H1 (cell line): ENCODE measurements around the gene ADD2. TPM values are rescaled to one million over a fixed set of nuclear protein-coding genes. Genes with fewer than 3 reads are reported as not detected.

Experiments
- CTCF ChIA-PET: fragments of 300-600 bp; sonication (Branson Sonifier 250); formaldehyde crosslinking; loops from one replicate; lab custom pipeline; 2021; ENCODE audit not compliant: partially characterized antibody; lab: Charles Lee
- POLR2A ChIA-PET: fragments of 300-600 bp; sonication (Branson Sonifier 250); formaldehyde crosslinking; loops from one replicate; lab custom pipeline; 2021; ENCODE audit warnings: inconsistent platforms; ENCODE audit not compliant: partially characterized antibody; lab: Charles Lee
- DNase-seq, 2 experiments: peaks; one replicate each; pipeline versions ENCODE4 v3.0.0 to v3.0.0-alpha.2; 2010 to 2022; ENCODE audit warnings: low spot score in 2 of 2, low read depth in 1 of 2, mixed read lengths in 1 of 2
- FAIRE-seq: peaks from 2 replicates; lab custom pipeline; 2011; peaks lifted over from hg19 to GRCh38; lab: Jason Lieb, UNC
- H2AFZ ChIP-seq: 2 replicates; pipeline ENCODE4 v1.8.1; 2012; ENCODE audit warnings: low read length, inconsistent platforms
- H2AK5ac ChIP-seq: 2 replicates; pipeline ENCODE4 v1.6.1; 2013; ENCODE audit warnings: low read depth, low read length
- H2BK120ac ChIP-seq: replicated peaks from 2 replicates; pipeline ENCODE3; 2013; ENCODE audit warnings: low read depth, low read length, inconsistent platforms
- H2BK12ac ChIP-seq: 2 replicates; pipeline ENCODE4 v1.6.1; 2013; ENCODE audit warnings: low read depth, low read length
- H2BK15ac ChIP-seq: 2 replicates; pipeline ENCODE4 v1.6.1; 2013; ENCODE audit warnings: low read length
- H2BK20ac ChIP-seq: 2 replicates; pipeline ENCODE4 v1.6.1; 2013; ENCODE audit warnings: low read length
- H2BK5ac ChIP-seq: 2 replicates; pipeline ENCODE4 v1.6.1; 2013; ENCODE audit warnings: low read depth, low read length
- H3K14ac ChIP-seq: 2 replicates; pipeline ENCODE4 v1.6.1; 2013; ENCODE audit warnings: inconsistent platforms; ENCODE audit not compliant: insufficient read length
- H3K18ac ChIP-seq: 2 replicates; pipeline ENCODE4 v1.6.1; 2013; ENCODE audit warnings: low read length; ENCODE audit errors: extremely low read depth
- H3K23ac ChIP-seq: 2 replicates; pipeline ENCODE4 v1.6.1; 2013; ENCODE audit warnings: inconsistent platforms; ENCODE audit not compliant: insufficient read length
- H3K23me2 ChIP-seq: 2 replicates; pipeline ENCODE4 v1.6.1; 2013; ENCODE audit warnings: low read depth, low read length
- H3K27ac ChIP-seq: 2 replicates; pipeline ENCODE4 v1.6.1; 2011; ENCODE audit warnings: low read depth, low read length, inconsistent platforms
- H3K27me3 ChIP-seq, 4 experiments: replicated peaks in 1 of 4; 1 replicate in 1 of 4; 2 replicates in 3 of 4; pipeline versions ENCODE4 v1.6.1 to v1.8.1; 2011 to 2013; ENCODE audit warnings: low read length in 3 of 4, mild to moderate bottlenecking in 3 of 4, inconsistent platforms in 2 of 4, mixed read lengths in 2 of 4, moderate library complexity in 1 of 4; ENCODE audit not compliant: control insufficient read depth in 3 of 4, insufficient read depth in 3 of 4; ENCODE audit errors: extremely low read depth in 1 of 4
- H3K36me3 ChIP-seq, 4 experiments: 2 replicates each; pipeline versions ENCODE4 v1.6.1 to v1.8.1; 2011 to 2013; ENCODE audit warnings: mild to moderate bottlenecking in 4 of 4, low read length in 3 of 4, moderate library complexity in 2 of 4, control low read depth in 1 of 4, inconsistent platforms in 1 of 4; ENCODE audit not compliant: insufficient read depth in 4 of 4, control insufficient read depth in 2 of 4
- H3K4ac ChIP-seq: replicated peaks from 2 replicates; pipeline ENCODE3; 2013; ENCODE audit warnings: low read length, low read depth, mixed read lengths, inconsistent platforms; ENCODE audit not compliant: insufficient read length
- H3K4me1 ChIP-seq, 4 experiments: replicated peaks in 1 of 4; 1 replicate in 1 of 4; 2 replicates in 3 of 4; pipeline versions ENCODE4 v1.6.1 to v1.8.1; 2011 to 2013; ENCODE audit warnings: low read length in 3 of 4, inconsistent platforms in 2 of 4, mixed read lengths in 1 of 4; ENCODE audit not compliant: insufficient read depth in 4 of 4, control insufficient read depth in 3 of 4
- H3K4me2 ChIP-seq, 2 experiments: 2 replicates each; pipeline versions ENCODE4 v1.6.1 to v1.8.1; 2011 to 2013; ENCODE audit warnings: low read depth in 2 of 2, low read length in 2 of 2, control low read depth in 1 of 2, inconsistent platforms in 1 of 2, mild to moderate bottlenecking in 1 of 2; ENCODE audit not compliant: insufficient read depth in 1 of 2
- H3K4me3 ChIP-seq, 4 experiments: fragments of 200-600, 300-600 bp in 1 of 4; sonication (generic), shearing (Covaris generic), sonication (Bioruptor Twin) in 1 of 4; 2 replicates each; pipeline versions ENCODE4 v1.5.1 to v1.8.1; 2011 to 2016; ENCODE audit warnings: low read length in 4 of 4, low read depth in 3 of 4, control low read depth in 2 of 4, inconsistent platforms in 2 of 4, mild to moderate bottlenecking in 2 of 4, mixed read lengths in 1 of 4, moderate library complexity in 1 of 4; ENCODE audit not compliant: insufficient read depth in 2 of 4; ENCODE audit errors: extremely low read depth in 1 of 4
- H3K56ac ChIP-seq: replicated peaks from 2 replicates; pipeline ENCODE3; 2013; ENCODE audit warnings: low read depth, mild to moderate bottlenecking, mixed read lengths, low read length, inconsistent platforms; ENCODE audit not compliant: insufficient read length
- H3K79me1 ChIP-seq: 2 replicates; pipeline ENCODE4 v1.6.1; 2013; ENCODE audit warnings: low read depth, low read length, control low read depth
- H3K79me2 ChIP-seq, 2 experiments: 2 replicates each; pipeline versions ENCODE4 v1.6.1 to v1.8.1; 2012 to 2013; ENCODE audit warnings: low read length in 2 of 2, mild to moderate bottlenecking in 2 of 2, inconsistent platforms in 1 of 2; ENCODE audit not compliant: insufficient read depth in 2 of 2, control insufficient read depth in 1 of 2
- H3K9ac ChIP-seq, 4 experiments: replicated peaks in 1 of 4; 1 replicate in 1 of 4; 2 replicates in 3 of 4; pipeline versions ENCODE4 v1.6.1 to v1.8.1; 2011 to 2013; ENCODE audit warnings: low read depth in 3 of 4, low read length in 3 of 4, control low read depth in 2 of 4, mild to moderate bottlenecking in 2 of 4, moderate library complexity in 2 of 4, inconsistent platforms in 1 of 4; ENCODE audit errors: extremely low read depth in 1 of 4
- H3K9me3 ChIP-seq, 2 experiments: 2 replicates each; pipeline versions ENCODE4 v1.6.1 to v1.8.1; 2012 to 2013; ENCODE audit warnings: mild to moderate bottlenecking in 2 of 2, moderate library complexity in 2 of 2, control low read depth in 1 of 2, inconsistent platforms in 1 of 2, low read depth in 1 of 2, low read length in 1 of 2, mixed read lengths in 1 of 2; ENCODE audit not compliant: insufficient read depth in 2 of 2
- H4K20me1 ChIP-seq, 2 experiments: replicated peaks in 1 of 2; 2 replicates each; pipeline versions ENCODE3 to v1.8.1; 2011 to 2013; ENCODE audit warnings: inconsistent platforms in 2 of 2, low read length in 2 of 2, mild to moderate bottlenecking in 1 of 2; ENCODE audit not compliant: insufficient read depth in 2 of 2, control insufficient read depth in 1 of 2
- H4K5ac ChIP-seq: 2 replicates; pipeline ENCODE4 v1.6.1; 2013; ENCODE audit warnings: low read length, low read depth, mixed read lengths, inconsistent platforms; ENCODE audit not compliant: insufficient read length
- H4K8ac ChIP-seq: 2 replicates; pipeline ENCODE4 v1.8.0; 2013; ENCODE audit warnings: mild to moderate bottlenecking, moderate library complexity, low read length, inconsistent platforms; ENCODE audit not compliant: insufficient read depth; ENCODE audit errors: extremely low read depth
- H4K91ac ChIP-seq: replicated peaks from 2 replicates; pipeline ENCODE3; 2013; ENCODE audit warnings: low read length, mixed read lengths, inconsistent platforms; ENCODE audit not compliant: insufficient read length
- BRCA1 ChIP-seq: IDR thresholded peaks from 2 replicates; pipeline ENCODE4 v1.6.1; 2012; ENCODE audit warnings: low read depth, low read length, improper control_type of control experiment
- CBX5 ChIP-seq: fragments of 300-800, 300-1000 bp; sonication (generic); IDR thresholded peaks from 2 replicates; pipeline ENCODE4 v1.7.1; 2016; ENCODE audit warnings: antibody characterized with exemption, low read length, low read depth
- CBX8 ChIP-seq: fragments of 300-800, 300-1000 bp; sonication (generic); IDR thresholded peaks from 2 replicates; pipeline ENCODE4 v1.7.1; 2016; ENCODE audit warnings: low read depth, low read length, borderline replicate concordance
- E2F6 ChIP-seq: IDR thresholded peaks from 2 replicates; pipeline ENCODE4 v1.6.1; 2012; ENCODE audit warnings: inconsistent platforms
- EZH2 ChIP-seq: fragments of 200-600 bp; sonication (generic); IDR thresholded peaks from 2 replicates; pipeline ENCODE4 v1.7.1; 2012; ENCODE audit warnings: low read depth, mild to moderate bottlenecking, moderate library complexity, low read length, inconsistent platforms; ENCODE audit not compliant: severe bottlenecking
- FOSL1 ChIP-seq: IDR thresholded peaks from 2 replicates; pipeline ENCODE4 v1.6.1; 2011; ENCODE audit warnings: mild to moderate bottlenecking, low read depth, low read length, moderate library complexity; ENCODE audit not compliant: insufficient read depth
- MAFK ChIP-seq: IDR thresholded peaks from 2 replicates; pipeline ENCODE4 v1.6.1; 2012; ENCODE audit warnings: low read depth, mild to moderate bottlenecking, improper control_type of control experiment, low read length
- POLR2A ChIP-seq, 2 experiments: IDR thresholded peaks; 1 replicate in 1 of 2; 2 replicates in 1 of 2; pipeline ENCODE4 v1.6.1; 2011; ENCODE audit warnings: low read depth in 2 of 2, low read length in 2 of 2, mild to moderate bottlenecking in 2 of 2; ENCODE audit errors: control extremely low read depth in 1 of 2
- RXRA ChIP-seq: IDR thresholded peaks from 2 replicates; pipeline ENCODE4 v1.6.1; 2011; ENCODE audit warnings: low read depth, mild to moderate bottlenecking, low read length, moderate library complexity; ENCODE audit not compliant: insufficient read depth
- SIX5 ChIP-seq: IDR thresholded peaks from 2 replicates; pipeline ENCODE4 v1.6.1; 2011; ENCODE audit warnings: mild to moderate bottlenecking, low read depth, low read length
- TAF1 ChIP-seq: IDR thresholded peaks from 2 replicates; pipeline ENCODE4 v1.6.1; 2011; ENCODE audit warnings: mild to moderate bottlenecking, low read depth, low read length
- USF2 ChIP-seq: IDR thresholded peaks from 2 replicates; pipeline ENCODE4 v1.6.1; 2011; ENCODE audit warnings: low read length, improper control_type of control experiment
- WGBS, 2 experiments: shearing (Covaris generic) in 1 of 2; methylation state at CpG; one replicate each; pipeline versions ENCODE4 v1.1.6 to v1.1.7; 2013 to 2015; ENCODE audit warnings: low lambda C conversion rate in 2 of 2, mixed read lengths in 2 of 2, inconsistent platforms in 1 of 2, low coverage in 1 of 2, missing lambda C conversion rate in 1 of 2; ENCODE audit not compliant: insufficient replicate concordance in 2 of 2, insufficient coverage in 1 of 2, insufficient read length in 1 of 2; ENCODE audit errors: extremely low coverage in 1 of 2, missing lambda C conversion rate in 1 of 2; 5-methylcytosine and 5-hydroxymethylcytosine counted together
- polyA plus RNA-seq, 7 experiments: library from polyadenylated mRNA; depleted of rRNA in 3 of 7; stranded (reverse) in 5 of 7; unstranded in 2 of 7; fragments of >200 nt in 5 of 7; fragments of 200-250 nt in 2 of 7; gene quantifications; 1 replicate in 5 of 7; 2 replicates in 1 of 7; 4 replicates in 1 of 7; pipeline versions ENCODE4 v1.2.1 to v1.2.3, GENCODE V29; 2011 to 2013; ENCODE audit warnings: missing spikeins in 2 of 7, mixed read lengths in 2 of 7
- total RNA-seq: library from RNA; stranded (reverse); fragmentation: NEBNext Ultra II Directional; extraction: Animal tissue kit (Norgen Biotek cat#: 25700); gene quantifications from 2 replicates; pipeline ENCODE4 v1.2.1, GENCODE V29; 2021

Gene ADD2
- total and polyA plus RNA-seq, 2 of the 8 experiments (the other 6 are each of a cell fraction or from before 2014, with no cell fraction given): 58.5 to 170 TPM

- no peak overlapping the region for H2AK5ac ChIP-seq
- H3K4me3 ChIP-seq: no peak overlapping the region
- no peak overlapping the region for H3K27ac ChIP-seq
- H3K56ac ChIP-seq: no peak overlapping the region
- no peaks in the 10 kb centered on the region for H3K9me3 ChIP-seq
- H2AFZ ChIP-seq: no peak overlapping the region
- no peak overlapping the region for H3K4ac ChIP-seq
- no peak overlapping the region for H3K23ac ChIP-seq
- no peak overlapping the region for H3K18ac ChIP-seq
- 92% methylated on average over 5 of the region's 5 CpGs; no CpG with 5 or more reads in 1 of the 2 experiments for WGBS, 2 experiments
- FAIRE-seq: no peak
- H3K4me2 ChIP-seq: no peak overlapping the region
- no peaks in the 10 kb centered on the region for H3K23me2 ChIP-seq
- no peak overlapping the region for H3K14ac ChIP-seq
- no peak overlapping the region for H2BK20ac ChIP-seq
- H3K79me1 ChIP-seq: peaks cover 28% of the 10 kb centered on the region
- no peak overlapping the region for H2BK120ac ChIP-seq
- peaks cover 17 to 21% of the 10 kb centered on the region in 2 experiments for H4K20me1 ChIP-seq
- no peak overlapping the region for H2BK15ac ChIP-seq
- H3K27me3 ChIP-seq: no peaks in the 10 kb centered on the region
- ChIA-PET CTCF (interaction anchor here (0.7 to 3.8 kb wide), 2 partner anchors 56 to 57 kb away, joined by 4 to 27 read pairs; partner anchors contain the start of gene ADD2), POLR2A (interaction anchor here (1.4 kb wide), 1 partner anchor 57 kb away, joined by 3 read pairs; no protein-coding TSS in a partner anchor)
- H3K36me3 ChIP-seq: peaks cover 0 to 14% (median 5%) of the 10 kb centered on the region in 4 experiments; a peak in 6 of 8 replicates
- H2BK12ac ChIP-seq: no peak overlapping the region
- no peak overlapping the region for H4K5ac ChIP-seq
- H4K8ac ChIP-seq: no peak overlapping the region
- H3K4me1 ChIP-seq: peaks cover 0 to 48% (median 21%) of the 10 kb centered on the region in 4 experiments; a peak in 6 of 7 replicates
- H3K79me2 ChIP-seq: peaks cover 0 to 84% of the 10 kb centered on the region in 2 experiments; a peak in 2 of 4 replicates
- H3K9ac ChIP-seq: no peak overlapping the region
- DNase-seq: no peak
- peak overlapping the region; percentile 22; the same call in 1 of the 2 replicates for H2BK5ac ChIP-seq
- no peak overlapping the region for H4K91ac ChIP-seq
- TF ChIP-seq E2F6: no peak
- no peak for TF ChIP-seq MAFK
- TF ChIP-seq BRCA1: no peak
- no peak for TF ChIP-seq RXRA
- no peak for TF ChIP-seq USF2
- no peak for TF ChIP-seq CBX5
- no peak for TF ChIP-seq POLR2A (IDR thresholded peaks at IDR 0.05; ENCODE audit: control extremely low read depth in 1 of 2, low read depth in 2 of 2, low read length in 2 of 2)
- TF ChIP-seq TAF1: no peak
- TF ChIP-seq SIX5: no peak
- no peak for TF ChIP-seq EZH2
- no peak for TF ChIP-seq CBX8
- no peak for TF ChIP-seq FOSL1
Observed at GRCh38 chr2:70712916-70713315, 55.1 kb downstream of the ADD2 start.
